GM21390 (cell line): ENCODE results near the gene RBL1.
A peak's percentile ranks its signal among the peaks of the same experiment; 100 is the strongest.

ENCODE experiments used
- ATAC-seq: cut with Tn5 transposase; IDR thresholded peaks from one replicate; pipeline ENCODE4 v1.9.1; 2021; ENCODE audit not compliant: unreplicated experiment

Gene RBL1

DNA sequence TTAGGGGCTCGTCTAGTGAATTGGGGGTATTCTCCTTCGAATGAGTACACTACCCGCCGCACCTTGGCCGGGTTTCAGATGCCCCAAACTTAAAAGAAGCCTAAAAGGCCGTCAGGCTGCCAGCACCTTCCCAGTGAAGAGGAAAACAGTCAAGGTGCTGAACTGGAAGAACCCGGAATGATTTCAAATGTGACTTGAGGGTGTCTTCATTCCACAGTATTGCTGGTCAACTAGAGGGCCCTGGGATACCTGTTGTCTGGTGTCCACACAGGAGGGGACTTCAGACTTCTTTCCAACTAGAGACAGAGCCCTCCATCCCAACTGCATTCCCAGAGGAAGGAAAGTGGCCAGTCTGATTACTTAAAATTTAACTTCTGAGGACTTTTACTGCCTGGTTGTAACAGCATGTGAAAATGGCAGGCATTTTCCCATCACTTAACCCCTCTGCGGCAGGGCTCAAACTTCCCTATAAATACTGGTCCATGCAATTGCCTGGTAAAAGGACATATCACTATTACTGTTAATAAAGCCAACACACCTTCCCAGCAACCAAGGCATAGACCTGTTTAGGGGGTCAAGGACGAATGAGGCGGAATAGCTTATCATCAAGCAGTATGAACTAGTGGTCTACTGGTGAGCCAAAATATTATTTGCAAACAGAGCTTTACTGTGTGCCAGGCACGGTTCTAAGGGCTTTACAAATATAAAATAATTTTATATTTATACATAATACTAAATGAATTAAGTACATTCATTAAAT lies 143.6 kb downstream of the RBL1 start:
- no peak for ATAC-seq

DNA sequence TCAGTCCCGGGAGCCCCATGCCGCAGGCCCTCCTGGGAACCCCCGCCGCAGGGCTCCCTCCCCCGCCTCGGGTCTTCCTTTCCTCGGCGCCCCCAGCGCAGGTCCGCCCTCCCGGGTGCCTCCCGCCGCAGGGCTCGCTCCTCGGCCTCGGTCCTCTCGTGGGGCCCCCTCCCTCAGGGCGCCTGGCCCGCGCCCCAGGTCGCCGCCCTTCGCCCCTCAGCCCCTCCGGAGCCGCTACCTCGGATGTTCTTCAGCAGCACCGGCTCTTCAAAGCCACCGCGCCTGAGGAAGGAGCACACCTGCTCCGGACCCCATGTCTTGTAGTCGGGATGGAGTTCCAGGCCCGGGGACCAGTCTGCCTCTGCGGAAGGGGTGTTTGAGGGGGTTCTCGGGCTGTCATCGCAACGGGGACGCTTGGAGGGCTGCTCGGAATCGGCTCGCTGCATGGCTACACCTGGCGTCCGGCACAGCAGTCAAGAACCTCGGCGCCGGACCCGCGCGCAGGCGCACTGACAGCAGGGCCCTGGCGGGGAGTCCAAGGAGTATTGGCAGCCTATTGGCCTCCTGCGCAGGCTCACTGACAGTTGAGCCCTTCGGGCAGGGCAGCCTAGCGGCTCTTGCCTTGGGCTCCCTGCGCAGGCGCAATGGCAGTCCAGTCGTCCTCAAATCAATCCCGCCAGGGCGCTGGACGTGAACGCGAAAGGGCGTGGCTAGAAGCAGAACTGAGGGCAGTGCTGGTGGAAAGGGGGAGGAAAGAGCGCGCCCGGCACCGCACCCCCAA lies 144.4 kb downstream of the RBL1 start, which contains the start of gene SAMHD1:
SAMHD1 (minus strand) TSS at position 511 of the 781 bp plus-strand sequence; CDS start at position 446, 65 bp downstream.
- peak; percentile 89 for ATAC-seq

DNA sequence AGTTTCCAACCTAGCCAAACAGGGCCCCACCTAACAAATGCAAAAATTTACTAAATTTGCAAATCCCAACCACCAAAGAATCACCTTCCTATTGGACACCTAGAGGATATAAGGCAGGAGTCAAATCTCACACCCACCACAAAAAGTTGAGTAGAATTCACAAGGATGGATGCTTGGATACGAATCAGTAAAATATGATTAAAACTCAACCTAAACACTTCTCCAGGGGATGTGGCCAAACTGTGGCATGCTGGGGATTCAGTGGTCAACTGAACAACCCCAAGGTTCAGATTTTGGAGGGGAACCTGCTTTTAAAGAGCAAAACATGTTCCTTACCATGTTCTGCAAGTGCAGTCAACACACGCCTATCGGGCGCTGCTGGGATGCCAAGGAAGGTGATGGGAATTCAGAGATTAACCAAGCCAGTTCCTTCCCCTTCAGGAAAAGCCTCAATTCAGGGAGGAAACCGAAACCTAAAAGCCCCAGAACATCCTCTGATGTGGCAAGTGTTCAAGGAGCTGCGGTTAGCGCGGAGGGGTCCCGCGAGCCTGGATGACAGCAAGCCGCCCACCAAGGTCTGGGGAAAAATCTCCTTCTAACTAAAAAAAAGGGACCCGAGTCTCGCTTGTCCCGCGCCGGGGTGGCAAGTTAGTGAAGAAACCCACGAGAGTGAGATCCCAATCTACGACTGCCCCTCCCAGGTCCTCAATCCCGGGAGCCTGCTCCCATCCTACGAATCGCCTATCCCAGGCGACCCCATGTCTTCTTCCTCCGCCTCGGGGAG lies 145.2 kb downstream of the RBL1 start:
- ATAC-seq: no peak
